ENCODE data around the gene LMNTD1. TPM values are rescaled to one million over a fixed set of nuclear protein-coding genes. Genes with fewer than 3 reads are reported as not detected.
A peak's percentile ranks its signal among the peaks of the same experiment; 100 is the strongest.

LMNTD1 gene
- total RNA-seq, 1 experiment from 2014 or later: not detected

DNA sequence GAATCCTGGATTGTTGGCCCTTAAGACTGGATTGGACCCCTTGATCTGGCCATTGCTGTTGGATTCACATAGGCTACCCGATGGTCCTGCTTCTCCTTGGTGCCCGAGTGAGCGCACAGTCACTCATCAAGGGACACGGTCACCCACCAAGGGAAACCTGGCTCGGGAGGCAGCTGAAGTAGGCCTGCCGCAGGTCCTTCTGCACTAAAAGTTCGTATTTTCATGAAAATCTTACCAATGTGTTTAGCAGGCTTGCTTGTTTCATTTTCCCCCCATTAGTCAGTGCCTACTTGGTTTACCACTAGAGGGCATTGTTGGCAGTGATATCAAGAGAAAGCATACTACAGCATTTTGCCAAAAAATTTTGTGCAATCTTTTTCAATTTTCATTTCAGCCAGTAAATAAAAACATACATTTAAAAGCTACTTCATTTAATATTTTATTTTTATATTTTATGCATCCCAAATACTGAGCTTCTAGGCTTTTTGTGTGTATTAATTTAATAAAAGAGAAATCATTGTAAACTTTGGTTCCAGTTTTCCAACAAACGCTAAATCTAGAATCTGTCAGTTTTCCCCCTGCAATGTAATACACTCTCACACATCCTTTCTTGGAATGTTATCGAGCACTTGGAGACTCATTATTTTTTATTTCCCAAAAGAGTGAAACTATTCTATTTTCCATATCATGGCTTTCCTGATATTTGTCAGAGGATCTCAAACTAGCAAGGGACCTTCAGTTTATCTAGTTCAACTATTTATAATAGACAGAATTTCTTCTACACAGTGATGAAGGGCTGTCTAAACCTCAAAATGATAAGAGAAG, 116.7 kb downstream of the LMNTD1 start:
- DNase-seq: peak; percentile 45
- CTCF ChIA-PET: interaction anchor here (0.7 kb wide), 2 partner anchors 308 to 595 kb away, joined by 3 read pairs; no protein-coding TSS in a partner anchor
- TF ChIP-seq, protein P1, sequence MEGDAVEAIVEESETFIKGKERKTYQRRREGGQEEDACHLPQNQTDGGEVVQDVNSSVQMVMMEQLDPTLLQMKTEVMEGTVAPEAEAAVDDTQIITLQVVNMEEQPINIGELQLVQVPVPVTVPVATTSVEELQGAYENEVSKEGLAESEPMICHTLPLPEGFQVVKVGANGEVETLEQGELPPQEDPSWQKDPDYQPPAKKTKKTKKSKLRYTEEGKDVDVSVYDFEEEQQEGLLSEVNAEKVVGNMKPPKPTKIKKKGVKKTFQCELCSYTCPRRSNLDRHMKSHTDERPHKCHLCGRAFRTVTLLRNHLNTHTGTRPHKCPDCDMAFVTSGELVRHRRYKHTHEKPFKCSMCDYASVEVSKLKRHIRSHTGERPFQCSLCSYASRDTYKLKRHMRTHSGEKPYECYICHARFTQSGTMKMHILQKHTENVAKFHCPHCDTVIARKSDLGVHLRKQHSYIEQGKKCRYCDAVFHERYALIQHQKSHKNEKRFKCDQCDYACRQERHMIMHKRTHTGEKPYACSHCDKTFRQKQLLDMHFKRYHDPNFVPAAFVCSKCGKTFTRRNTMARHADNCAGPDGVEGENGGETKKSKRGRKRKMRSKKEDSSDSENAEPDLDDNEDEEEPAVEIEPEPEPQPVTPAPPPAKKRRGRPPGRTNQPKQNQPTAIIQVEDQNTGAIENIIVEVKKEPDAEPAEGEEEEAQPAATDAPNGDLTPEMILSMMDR (IDR thresholded peaks at IDR 0.05; ENCODE audit: unreplicated experiment): peak; percentile 68
- H3K27me3 Mint-ChIP-seq (ENCODE audit: unreplicated experiment): no peaks in the 10 kb centered on the region
- peak overlapping the region; percentile 64 for H3K4me3 Mint-ChIP-seq (ENCODE audit: low read depth, unreplicated experiment)
- BruUV-seq (replicated peaks): no TSS peak
- peaks cover 13% of the 10 kb centered on the region for H3K4me1 Mint-ChIP-seq (ENCODE audit: low read depth, unreplicated experiment)
- H3K36me3 Mint-ChIP-seq (ENCODE audit: insufficient read depth, unreplicated experiment): no peaks in the 10 kb centered on the region
- peak overlapping the region; percentile 63 for H3K27ac Mint-ChIP-seq (ENCODE audit: unreplicated experiment)
- intact Hi-C loops (cut with micrococcal nuclease; ENCODE audit: unreplicated experiment): loop anchor here (1.0 to 10.0 kb wide), 4 partner anchors 121 to 1268 kb away; no protein-coding TSS in a partner anchor
- no peaks in the 10 kb centered on the region for H3K9me3 Mint-ChIP-seq (ENCODE audit: low read depth, unreplicated experiment)

DNA sequence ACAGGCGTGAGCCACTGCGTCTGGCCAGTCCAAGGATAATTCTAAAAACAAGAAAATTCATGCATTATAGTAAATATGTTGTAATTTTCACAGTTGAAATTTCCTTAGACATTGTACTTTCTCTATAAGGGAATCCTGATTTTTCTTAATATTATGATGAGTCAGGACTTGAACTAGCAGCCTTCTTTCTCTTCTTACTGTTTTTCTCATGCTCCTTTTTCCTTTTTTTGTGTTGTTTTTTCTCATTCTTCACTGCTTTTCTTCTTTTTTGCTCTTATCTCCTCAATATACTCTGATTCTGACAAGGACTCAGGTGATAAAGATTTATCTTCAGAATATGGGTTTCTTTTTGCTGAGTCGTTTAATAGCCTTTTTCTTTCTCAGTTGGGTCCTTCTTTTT, 117.7 kb downstream of the LMNTD1 start:
- Mint-ChIP-seq H3K27ac (ENCODE audit: unreplicated experiment) (no peak overlapping the region), H3K36me3 (ENCODE audit: insufficient read depth, unreplicated experiment) (no peaks in the 10 kb centered on the region), H3K9me3 (ENCODE audit: low read depth, unreplicated experiment) (no peaks in the 10 kb centered on the region), H3K27me3 (ENCODE audit: unreplicated experiment) (no peaks in the 10 kb centered on the region), H3K4me1 (ENCODE audit: low read depth, unreplicated experiment) (peaks cover 13% of the 10 kb centered on the region), H3K4me3 (ENCODE audit: low read depth, unreplicated experiment) (no peak overlapping the region)
- TF ChIP-seq, protein P1 (IDR thresholded peaks at IDR 0.05; ENCODE audit: unreplicated experiment): no peak
- no peak for DNase-seq
- BruUV-seq (replicated peaks): no TSS peak
- CTCF ChIA-PET: interaction anchor here (0.7 kb wide), 2 partner anchors 309 to 596 kb away, joined by 3 read pairs; no protein-coding TSS in a partner anchor
- intact Hi-C loops (cut with micrococcal nuclease; ENCODE audit: unreplicated experiment): loop anchor here (5.0 to 10.0 kb wide), 3 partner anchors 122 to 1269 kb away; no protein-coding TSS in a partner anchor

DNA sequence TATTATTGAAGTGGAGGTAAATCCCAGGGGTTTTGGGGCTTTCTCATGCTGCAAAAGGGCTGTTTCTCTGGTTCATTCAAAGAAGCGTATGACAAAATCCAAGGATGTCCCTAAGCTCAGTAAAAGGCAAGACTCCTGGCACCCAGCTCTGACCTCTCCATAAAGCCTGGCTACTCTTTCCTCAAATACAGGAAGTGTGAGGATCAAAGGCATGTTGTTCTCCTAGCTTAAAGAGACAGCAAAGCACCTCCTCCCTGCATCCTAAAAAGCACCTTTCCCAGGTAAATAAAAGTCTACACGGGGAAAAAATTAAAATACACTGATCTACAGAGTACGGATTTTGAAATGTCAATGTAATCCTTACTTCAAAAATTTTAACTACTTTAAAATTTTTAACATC, 118.6 kb downstream of the LMNTD1 start:
- peaks cover 13% of the 10 kb centered on the region for H3K4me1 Mint-ChIP-seq (ENCODE audit: low read depth, unreplicated experiment)
- intact Hi-C loops (cut with micrococcal nuclease; ENCODE audit: unreplicated experiment): loop anchor here (10.0 kb wide), 2 partner anchors 240 to 1270 kb away; no protein-coding TSS in a partner anchor
- DNase-seq: no peak
- TF ChIP-seq, protein P1 (IDR thresholded peaks at IDR 0.05; ENCODE audit: unreplicated experiment): no peak
- H3K9me3 Mint-ChIP-seq (ENCODE audit: low read depth, unreplicated experiment): no peaks in the 10 kb centered on the region
- no peaks in the 10 kb centered on the region for H3K36me3 Mint-ChIP-seq (ENCODE audit: insufficient read depth, unreplicated experiment)
- CTCF ChIA-PET: interaction anchor here (0.6 to 0.7 kb wide), 2 partner anchors 10 to 1274 kb away, joined by 3 to 6 read pairs; no protein-coding TSS in a partner anchor
- H3K4me3 Mint-ChIP-seq (ENCODE audit: low read depth, unreplicated experiment): no peak overlapping the region
- H3K27me3 Mint-ChIP-seq (ENCODE audit: unreplicated experiment): no peaks in the 10 kb centered on the region
- H3K27ac Mint-ChIP-seq (ENCODE audit: unreplicated experiment): no peak overlapping the region
- BruUV-seq (replicated peaks): no TSS peak

DNA sequence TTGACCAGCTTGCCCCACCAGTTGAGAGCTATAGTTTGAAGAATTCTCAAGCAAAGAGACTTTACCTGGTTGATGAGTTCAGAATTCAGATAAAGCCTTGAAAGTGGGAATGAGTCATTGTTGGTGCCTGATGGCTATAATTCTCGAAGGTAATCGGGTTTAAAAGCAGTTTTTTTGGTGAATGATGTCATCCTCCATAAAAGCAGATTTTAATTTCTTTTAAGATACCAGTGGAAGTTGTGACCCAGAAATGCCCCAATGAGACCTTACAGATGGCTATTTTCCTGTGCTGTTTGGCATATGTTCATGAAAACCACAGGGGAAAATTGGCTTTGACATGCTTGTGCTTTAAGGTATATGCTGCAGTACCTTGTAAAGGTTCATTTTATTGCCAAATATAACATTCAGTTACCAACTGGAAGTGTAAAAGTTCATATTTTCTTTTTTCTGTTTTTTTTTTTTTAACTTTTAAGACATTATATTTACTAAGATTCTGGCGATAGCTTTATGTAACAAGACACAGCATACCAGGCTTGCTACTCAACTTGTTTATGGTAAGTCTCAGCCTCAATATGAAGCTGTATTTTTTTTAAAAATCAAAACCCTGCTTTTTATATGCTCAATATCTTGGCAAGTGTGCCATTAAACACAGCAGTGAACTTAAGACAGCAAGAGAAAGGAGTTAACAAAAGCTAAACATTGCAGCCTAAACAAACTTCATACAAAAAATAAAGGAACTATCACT, 119.3 kb downstream of the LMNTD1 start:
- Mint-ChIP-seq H3K4me3 (ENCODE audit: low read depth, unreplicated experiment) (no peak overlapping the region), H3K36me3 (ENCODE audit: insufficient read depth, unreplicated experiment) (no peaks in the 10 kb centered on the region), H3K9me3 (ENCODE audit: low read depth, unreplicated experiment) (no peaks in the 10 kb centered on the region), H3K27ac (ENCODE audit: unreplicated experiment) (no peak overlapping the region), H3K4me1 (ENCODE audit: low read depth, unreplicated experiment) (peaks cover 13% of the 10 kb centered on the region), H3K27me3 (ENCODE audit: unreplicated experiment) (no peaks in the 10 kb centered on the region)
- intact Hi-C loops (cut with micrococcal nuclease; ENCODE audit: unreplicated experiment): loop anchor here (10.0 kb wide), 2 partner anchors 241 to 1271 kb away; no protein-coding TSS in a partner anchor
- CTCF ChIA-PET: interaction anchor here (0.6 to 0.7 kb wide), 2 partner anchors 434 to 1275 kb away, joined by 3 to 6 read pairs; no protein-coding TSS in a partner anchor
- DNase-seq: no peak
- TF ChIP-seq, protein P1 (IDR thresholded peaks at IDR 0.05; ENCODE audit: unreplicated experiment): no peak
- no TSS peak for BruUV-seq (replicated peaks)
